GM19372 (cell line): Measurements from ENCODE around the gene RNF17.

Source experiments
- ATAC-seq: cut with Tn5 transposase; IDR thresholded peaks from one replicate; pipeline ENCODE4 v1.9.1; 2021; ENCODE audit warnings: mild to moderate bottlenecking, low read depth, moderate library complexity; ENCODE audit not compliant: unreplicated experiment

RNF17 gene

GRCh38 chr13:24854311-24854710, 90.3 kb downstream of the RNF17 start:
- ATAC-seq: no peak

GRCh38 chr13:24858953-24859352, 95.0 kb downstream of the RNF17 start:
- no peak for ATAC-seq

GRCh38 chr13:24860770-24861169, 96.8 kb downstream of the RNF17 start:
- ATAC-seq: no peak

DNA sequence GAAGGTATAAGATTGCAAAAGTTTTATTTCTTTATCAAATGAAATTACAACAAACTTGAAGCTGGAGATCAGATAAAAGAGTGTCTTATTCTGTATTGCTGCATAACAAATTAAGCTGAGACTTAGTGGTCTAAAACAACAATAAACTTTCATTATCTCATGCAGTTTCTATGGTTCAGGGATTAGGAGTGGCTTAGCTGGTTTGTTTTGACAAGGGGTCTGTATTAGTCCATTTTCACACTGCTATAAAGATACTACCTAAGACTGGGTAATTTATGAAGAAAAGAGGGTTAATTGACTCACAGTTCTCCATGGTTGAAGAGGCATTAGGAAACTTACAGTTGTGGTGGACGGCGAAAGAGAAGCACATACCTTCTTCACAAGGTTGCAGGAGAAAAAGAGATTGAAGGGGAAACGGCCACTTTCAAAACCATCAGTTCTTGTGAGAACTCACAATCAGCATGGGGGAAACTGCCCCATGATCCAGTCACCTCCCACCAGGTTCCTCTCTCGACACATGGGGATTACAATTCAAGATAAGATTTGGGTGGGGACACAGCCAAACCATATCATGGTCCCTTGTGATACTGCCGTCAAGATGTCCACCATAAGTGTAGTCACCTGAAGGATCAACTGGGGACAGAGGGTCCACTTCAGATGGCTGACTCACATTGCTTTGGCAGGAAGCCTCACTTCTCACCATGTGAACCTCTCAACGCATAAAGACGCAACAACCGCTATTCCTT, 97.8 kb downstream of the RNF17 start:
- ATAC-seq: no peak

DNA sequence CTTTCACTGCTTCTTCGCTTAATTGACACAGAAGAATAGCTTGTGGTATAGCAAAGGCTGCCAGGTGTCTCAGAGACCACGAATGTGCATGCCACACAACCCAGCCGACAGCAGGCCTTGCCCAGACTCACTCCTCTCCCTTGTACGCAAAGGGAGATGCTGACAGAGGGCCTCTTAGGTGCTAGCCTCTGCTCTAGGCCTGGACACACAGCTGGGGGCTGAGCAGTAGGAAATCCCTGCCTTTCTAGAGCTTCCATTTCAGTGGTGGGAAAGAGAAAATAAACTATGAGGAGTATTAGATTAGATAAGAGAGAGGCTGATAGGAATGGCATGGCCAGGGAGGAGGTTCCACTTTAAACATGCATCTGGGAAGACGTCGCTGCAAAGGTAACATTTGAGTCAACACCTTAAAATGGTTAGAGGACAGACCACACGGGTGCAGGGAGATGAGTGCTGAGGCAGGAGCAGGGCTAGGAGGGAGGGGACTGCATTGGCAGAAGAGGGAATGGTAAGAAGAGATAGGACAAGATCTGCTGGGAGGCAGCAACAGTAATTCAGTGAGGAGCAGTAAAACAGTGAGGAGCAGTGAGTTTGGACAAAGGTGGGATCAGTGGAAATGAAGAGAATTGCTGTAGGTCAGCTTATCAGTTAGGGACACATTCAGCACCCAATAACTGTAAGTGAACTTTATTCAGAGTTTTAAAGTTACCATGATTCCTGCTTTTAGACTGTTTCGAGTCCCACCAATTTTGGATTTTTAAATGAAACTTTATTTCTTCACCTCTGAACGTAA, 100.0 kb downstream of the RNF17 start:
- ATAC-seq: no peak

DNA sequence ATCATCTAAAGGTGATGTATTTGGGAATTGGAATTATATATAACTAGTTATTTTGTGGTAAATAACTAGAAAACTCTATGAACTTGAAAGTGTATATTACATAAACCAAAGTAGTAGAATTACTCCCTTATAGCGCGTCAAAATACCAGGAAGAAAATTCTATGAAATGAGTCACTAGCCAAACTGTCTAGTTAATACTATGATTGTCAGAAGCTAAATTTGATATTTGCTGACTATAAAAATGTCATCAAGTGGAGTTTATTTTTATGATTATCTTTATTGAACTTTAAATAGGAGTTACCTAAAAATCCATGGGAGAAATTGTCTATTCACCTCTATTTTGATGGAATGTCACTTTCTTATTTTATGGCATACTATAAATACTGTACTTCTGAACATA, 100.6 kb downstream of the RNF17 start:
- no peak for ATAC-seq

- ATAC-seq: no peak
These were observed 101.4 kb downstream of the RNF17 start for GRCh38 chr13:24865163-24865953.

DNA sequence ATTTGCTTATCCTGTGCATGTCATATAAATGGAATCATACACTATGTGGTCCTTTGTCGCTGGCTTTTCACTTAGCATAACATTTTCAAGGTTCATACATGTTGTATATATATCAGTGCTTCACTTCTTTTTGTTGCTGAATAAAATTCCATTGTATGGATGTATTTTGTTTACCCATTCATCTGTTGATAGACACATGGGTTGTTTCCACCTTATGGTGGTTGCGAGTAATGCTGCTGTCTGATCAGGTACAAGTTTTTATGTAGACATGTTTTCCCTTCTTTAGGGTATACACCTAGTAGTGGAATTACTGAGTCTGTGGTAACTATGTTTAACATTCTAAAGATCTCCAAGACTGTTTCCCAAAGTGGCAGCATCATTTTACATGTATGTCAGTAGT, 102.5 kb downstream of the RNF17 start:
- no peak for ATAC-seq

GRCh38 chr13:24868874-24869273, 104.9 kb downstream of the RNF17 start:
- ATAC-seq: no peak

- ATAC-seq: no peak
These were observed 106.4 kb downstream of the RNF17 start for GRCh38 chr13:24870380-24870760.

DNA sequence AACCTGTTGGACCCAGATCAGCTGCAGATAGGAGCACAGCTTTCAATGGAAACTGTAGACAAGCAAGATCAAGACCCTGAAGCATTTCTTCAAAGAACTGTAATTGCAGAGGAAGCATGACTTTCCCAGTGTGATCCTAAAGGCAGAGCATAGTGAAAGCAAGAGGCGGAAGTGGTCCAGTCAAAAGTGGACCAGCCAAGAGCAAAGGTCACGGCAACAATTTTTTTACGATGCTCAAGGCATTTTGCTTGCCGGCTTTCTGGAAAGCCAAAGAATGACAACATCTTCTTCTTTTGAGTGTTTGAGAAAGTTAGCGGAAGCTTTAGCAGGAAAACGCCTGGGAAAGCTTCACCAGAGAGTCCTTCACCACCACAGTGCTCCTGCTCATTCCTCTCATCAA, 111.6 kb downstream of the RNF17 start:
- ATAC-seq: no peak

DNA sequence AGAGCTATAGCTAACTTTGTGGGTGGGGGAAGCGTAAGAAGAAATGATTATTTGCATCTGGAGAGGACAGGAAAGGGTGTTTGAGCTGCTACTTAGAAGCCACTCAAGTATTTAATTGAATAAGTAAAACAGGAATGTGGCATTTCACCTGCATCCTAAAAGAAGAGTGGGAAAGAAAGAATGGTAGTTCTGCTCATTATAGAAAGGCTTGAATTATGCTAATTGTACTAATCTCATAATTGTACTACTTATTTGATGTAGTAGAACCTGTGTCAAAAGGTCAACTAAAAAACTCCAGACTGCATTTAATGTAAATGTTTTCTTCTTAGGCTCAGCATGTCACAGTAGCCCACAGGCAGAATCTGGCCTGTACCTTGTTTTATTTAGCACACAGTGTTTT, 113.6 kb downstream of the RNF17 start:
- no peak for ATAC-seq

DNA sequence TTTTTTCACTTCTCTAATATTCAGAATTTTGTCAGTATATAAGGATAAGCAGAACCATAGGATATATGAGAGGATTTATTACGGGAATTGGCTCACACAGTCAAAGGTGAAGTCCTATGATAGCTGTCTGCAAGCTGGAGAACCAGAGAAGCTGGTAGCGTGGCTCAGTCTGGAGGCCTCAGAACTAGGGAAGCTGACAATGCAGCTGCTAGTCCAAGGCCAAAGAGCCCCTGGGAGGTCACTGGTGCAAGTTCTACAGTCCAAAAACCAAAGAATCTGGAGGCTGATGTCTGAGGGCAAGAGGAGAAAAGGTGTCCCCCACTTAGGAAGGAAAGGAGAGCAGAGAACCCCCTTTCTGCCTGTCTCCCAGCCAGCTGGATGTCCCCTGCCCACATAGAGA, 114.4 kb downstream of the RNF17 start:
- ATAC-seq: no peak

DNA sequence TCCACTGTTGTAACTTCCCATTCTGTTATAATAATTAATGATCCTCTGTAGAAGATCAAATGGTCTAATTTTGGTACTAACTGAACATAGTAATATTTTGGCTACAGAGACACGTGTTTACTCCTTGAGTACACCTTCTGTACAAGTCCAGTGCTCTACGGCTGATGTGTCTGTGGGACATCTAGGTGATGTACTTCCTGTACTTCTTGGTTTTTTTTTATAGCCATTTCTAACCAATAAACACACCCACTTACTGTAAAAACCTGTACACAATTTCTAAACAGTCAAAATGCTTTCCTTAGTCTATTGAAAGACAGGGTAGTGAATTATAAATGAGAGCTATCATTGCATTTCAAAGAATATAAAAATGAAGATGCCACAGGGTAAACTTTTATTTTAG, 118.7 kb downstream of the RNF17 start:
- no peak for ATAC-seq

DNA sequence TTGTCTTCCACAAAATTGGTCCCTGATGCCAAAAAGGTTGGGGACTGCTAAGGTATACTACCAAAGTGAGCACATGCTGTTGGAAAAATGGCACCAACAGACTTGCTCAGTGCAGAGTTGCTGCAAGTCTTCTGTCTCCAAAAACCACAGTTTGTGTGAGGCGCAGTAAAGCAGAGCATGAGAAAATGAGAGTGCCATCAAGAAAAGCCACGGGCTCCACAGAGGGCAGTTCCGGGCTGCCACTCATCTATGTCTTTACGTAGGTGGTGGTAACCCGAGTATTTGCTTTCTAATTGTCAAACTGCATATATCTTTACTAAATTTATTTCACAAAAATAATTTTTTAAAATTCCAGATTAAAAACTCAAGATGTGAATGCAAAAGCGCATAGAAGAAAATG, 123.8 kb downstream of the RNF17 start:
- no peak for ATAC-seq

DNA sequence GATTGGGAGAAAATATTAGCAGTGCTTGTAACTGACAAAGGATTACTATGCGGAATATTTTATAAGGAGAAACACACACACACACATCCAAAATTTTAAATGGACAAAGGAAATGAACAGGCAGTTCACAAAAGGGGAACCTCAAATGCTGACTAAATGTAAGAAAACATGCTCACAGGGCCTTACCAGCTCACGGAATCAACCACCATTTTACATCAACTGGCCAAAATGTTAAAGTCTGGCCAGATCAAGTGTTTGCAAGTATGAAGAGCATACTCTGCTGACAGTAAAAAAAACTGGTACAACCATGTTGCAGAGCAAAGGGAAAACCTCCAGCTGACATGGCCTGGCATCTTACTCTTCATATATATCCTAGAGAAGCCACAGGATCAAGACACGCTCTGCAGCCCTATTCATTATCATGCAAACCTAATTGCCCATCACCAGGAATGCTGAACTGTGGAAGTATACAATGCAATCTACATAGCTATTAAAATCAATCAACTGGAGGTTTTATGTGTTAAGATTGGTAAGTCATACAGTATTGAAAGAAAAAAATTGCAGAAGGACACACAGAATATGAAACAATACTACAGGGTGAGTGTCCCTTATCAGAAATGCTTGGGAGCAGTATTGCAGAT, 124.4 kb downstream of the RNF17 start:
- ATAC-seq: no peak

GRCh38 chr13:24890256-24890655, 126.3 kb downstream of the RNF17 start:
- ATAC-seq: no peak

GRCh38 chr13:24891476-24892108, 127.6 kb downstream of the RNF17 start:
- no peak for ATAC-seq

- ATAC-seq: no peak
These were observed 128.9 kb downstream of the RNF17 start for GRCh38 chr13:24892829-24893228.

- no peak for ATAC-seq
These were observed 129.9 kb downstream of the RNF17 start for GRCh38 chr13:24893863-24894262.
